SH-SY5Y (cell line): ENCODE measurements around the gene WEE1.

Experiments used
- GATA2 ChIP-seq: IDR thresholded peaks from 2 replicates; pipeline ENCODE4 v1.6.1; 2011; ENCODE audit warnings: mild to moderate bottlenecking, low read depth, low read length
- GATA3 ChIP-seq: IDR thresholded peaks from 2 replicates; pipeline ENCODE4 v1.6.1; 2011; ENCODE audit warnings: low read depth, mild to moderate bottlenecking, low read length, moderate library complexity

DNA sequence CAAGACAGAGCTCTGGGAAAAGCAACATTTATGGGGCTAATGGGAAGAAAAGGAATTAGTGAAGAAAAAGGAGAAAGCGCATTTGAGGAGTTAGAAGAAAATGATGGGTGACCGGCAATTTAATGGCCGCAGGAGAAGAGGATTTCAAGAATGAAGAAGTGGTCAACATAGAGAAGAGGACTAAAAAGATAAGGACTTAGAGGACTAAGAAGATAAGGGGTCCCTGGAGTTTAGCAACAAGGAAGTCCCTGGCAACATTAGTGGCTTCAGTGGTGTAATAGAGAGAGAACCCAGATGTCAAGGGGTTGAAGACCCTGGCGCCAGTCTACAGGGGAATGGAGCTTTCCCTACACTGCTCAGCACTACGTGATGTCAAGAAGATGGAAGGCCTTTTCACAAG is 32.3 kb downstream of the WEE1 start:
- TF ChIP-seq GATA2 (no peak), GATA3 (no peak)
